ENCODE results near the gene EIF2B5. TPM values are rescaled to one million over a fixed set of nuclear protein-coding genes. Genes with fewer than 3 reads are reported as not detected.

Gene EIF2B5
- polyA plus RNA-seq, 1 donor, result 36.4 TPM

- DNase-seq (ENCODE audit: low read depth), result no peak
Measured at GRCh38 chr3:184173374-184173722, 38.2 kb downstream of the EIF2B5 start.

- no peak for DNase-seq (ENCODE audit: low read depth)
Measured at GRCh38 chr3:184174284-184174645, 39.1 kb downstream of the EIF2B5 start.

GRCh38 chr3:184174646-184175492 lies 39.7 kb downstream of the EIF2B5 start, which contains the start of gene AP2M1:
Gene AP2M1 (plus strand): TSS chr3:184174855. CDS start chr3:184176994, 2,139 bp downstream.
- DNase-seq (ENCODE audit: low read depth), result peak; percentile 97

- no peak for DNase-seq (ENCODE audit: low read depth)
Measured at GRCh38 chr3:184175506-184175905, 40.3 kb downstream of the EIF2B5 start.

GRCh38 chr3:184175981-184176376 lies 40.8 kb downstream of the EIF2B5 start:
- no peak for DNase-seq (ENCODE audit: low read depth)

- DNase-seq (ENCODE audit: low read depth), result no peak
Measured at GRCh38 chr3:184176377-184177330, 41.5 kb downstream of the EIF2B5 start.

GRCh38 chr3:184177331-184177731 lies 42.2 kb downstream of the EIF2B5 start:
- DNase-seq (ENCODE audit: low read depth), result no peak

- no peak for DNase-seq (ENCODE audit: low read depth)
Measured at GRCh38 chr3:184177767-184178306, 42.7 kb downstream of the EIF2B5 start.

- no peak for DNase-seq (ENCODE audit: low read depth)
Measured at GRCh38 chr3:184178521-184179138, 43.5 kb downstream of the EIF2B5 start.

- no peak for DNase-seq (ENCODE audit: low read depth)
Measured at GRCh38 chr3:184180165-184180564, 45.0 kb downstream of the EIF2B5 start.

- no peak for DNase-seq (ENCODE audit: low read depth)
Measured at GRCh38 chr3:184181596-184181995, 46.4 kb downstream of the EIF2B5 start.

- DNase-seq (ENCODE audit: low read depth), result no peak
Measured at GRCh38 chr3:184183679-184184078, 48.5 kb downstream of the EIF2B5 start.

GRCh38 chr3:184184546-184185230 lies 49.5 kb downstream of the EIF2B5 start:
- no peak for DNase-seq (ENCODE audit: low read depth)

GRCh38 chr3:184185461-184186183 lies 50.5 kb downstream of the EIF2B5 start:
- peak; percentile 99 for DNase-seq (ENCODE audit: low read depth)

- no peak for DNase-seq (ENCODE audit: low read depth)
Measured at GRCh38 chr3:184186184-184186901, 51.2 kb downstream of the EIF2B5 start, which contains the start of gene ABCF3. Gene ABCF3 (plus strand): TSS chr3:184186199. CDS start chr3:184186208, 9 bp downstream.

GRCh38 chr3:184186902-184187207 lies 51.7 kb downstream of the EIF2B5 start:
- no peak for DNase-seq (ENCODE audit: low read depth)

- DNase-seq (ENCODE audit: low read depth), result no peak
Measured at GRCh38 chr3:184188080-184188479, 52.9 kb downstream of the EIF2B5 start.

GRCh38 chr3:184189421-184189820 lies 54.3 kb downstream of the EIF2B5 start:
- no peak for DNase-seq (ENCODE audit: low read depth)

- DNase-seq (ENCODE audit: low read depth), result no peak
Measured at GRCh38 chr3:184192889-184193288, 57.7 kb downstream of the EIF2B5 start.

GRCh38 chr3:184193991-184194539 lies 58.9 kb downstream of the EIF2B5 start:
- no peak for DNase-seq (ENCODE audit: low read depth)
